ENCODE measurements around the gene NLGN3. TPM values are rescaled to one million over a fixed set of nuclear protein-coding genes. Genes with fewer than 3 reads are reported as not detected.

NLGN3 gene
- total RNA-seq, result under 1 TPM; 0.52 to 0.97 (median 0.60) TPM

- no peak within 1 kb of the TSS for H3K27ac ChIP-seq
- peaks cover 10% of the 10 kb centered on the region for H3K4me1 ChIP-seq
- no peaks in the 10 kb centered on the region for H3K9me3 ChIP-seq
- H3K36me3 ChIP-seq, result peaks cover 31% of the 10 kb centered on the region
- no peaks in the 10 kb centered on the region for H3K27me3 ChIP-seq
- TF ChIP-seq CTCF (IDR thresholded peaks at IDR 0.05) (no peak), POLR2AphosphoS5 (IDR thresholded peaks at IDR 0.05) (no peak), POLR2A (IDR thresholded peaks at IDR 0.05) (no peak), EP300 (IDR thresholded peaks at IDR 0.05) (no peak)
- DNase-seq (ENCODE audit: low spot score in 2 of 2), result no peak
- peak within 1 kb of the TSS; percentile 36 for H3K4me3 ChIP-seq
- WGBS, result 46% methylated on average over 16 of the region's 28 CpGs
These were observed at the start of gene NLGN3 for GRCh38 chrX:71144651-71145050. Gene NLGN3, plus strand, starts transcription at chrX:71144841. Its CDS starts 2,909 bp downstream, at chrX:71147750.

- Histone ChIP-seq H3K4me3 (peak overlapping the region; percentile 60), H3K27ac (no peak overlapping the region), H3K36me3 (no peaks in the 10 kb centered on the region), H3K4me1 (peaks cover 20% of the 10 kb centered on the region), H3K9me3 (no peaks in the 10 kb centered on the region), H3K27me3 (no peaks in the 10 kb centered on the region)
- 31% methylated on average over 6 of the region's 6 CpGs for WGBS
- TF ChIP-seq POLR2A (IDR thresholded peaks at IDR 0.05) (no peak), CTCF (IDR thresholded peaks at IDR 0.05) (no peak), POLR2AphosphoS5 (IDR thresholded peaks at IDR 0.05) (no peak), EP300 (IDR thresholded peaks at IDR 0.05) (no peak)
- no peak for DNase-seq (ENCODE audit: low spot score in 2 of 2)
These were observed 49.6 kb upstream of the NLGN3 start for GRCh38 chrX:71095033-71095432.

GRCh38 chrX:71095555-71095980, 49.1 kb upstream of the NLGN3 start, which contains the start of gene FOXO4:
Gene FOXO4, plus strand, starts transcription at chrX:71095851. Its CDS starts 678 bp downstream, at chrX:71096529.
- peaks cover 20% of the 10 kb centered on the region for H3K4me1 ChIP-seq
- no peaks in the 10 kb centered on the region for H3K36me3 ChIP-seq
- 5% methylated on average over 29 of the region's 29 CpGs for WGBS
- H3K4me3 ChIP-seq, result peak within 1 kb of the TSS; percentile 60
- no peaks in the 10 kb centered on the region for H3K9me3 ChIP-seq
- H3K27ac ChIP-seq, result peak within 1 kb of the TSS; percentile 65
- peak; percentile 91 to 92 for DNase-seq (ENCODE audit: low spot score in 2 of 2)
- no peak for TF ChIP-seq EP300 (IDR thresholded peaks at IDR 0.05)
- no peak for TF ChIP-seq POLR2A (IDR thresholded peaks at IDR 0.05)
- no peak for TF ChIP-seq POLR2AphosphoS5 (IDR thresholded peaks at IDR 0.05)
- TF ChIP-seq CTCF (IDR thresholded peaks at IDR 0.05), result no peak
- H3K27me3 ChIP-seq, result no peaks in the 10 kb centered on the region

GRCh38 chrX:71095981-71096759, 48.5 kb upstream of the NLGN3 start:
- H3K36me3 ChIP-seq, result no peaks in the 10 kb centered on the region
- WGBS, result 19% methylated on average over 38 of the region's 46 CpGs
- H3K4me1 ChIP-seq, result peaks cover 20% of the 10 kb centered on the region
- H3K9me3 ChIP-seq, result no peaks in the 10 kb centered on the region
- H3K4me3 ChIP-seq, result peak overlapping the region; percentile 60
- TF ChIP-seq POLR2A (IDR thresholded peaks at IDR 0.05) (no peak), EP300 (IDR thresholded peaks at IDR 0.05) (no peak)
- H3K27me3 ChIP-seq, result no peaks in the 10 kb centered on the region
- H3K27ac ChIP-seq, result peak overlapping the region; percentile 65
- no peak for DNase-seq (ENCODE audit: low spot score in 2 of 2)

GRCh38 chrX:71096760-71097032, 47.9 kb upstream of the NLGN3 start:
- Histone ChIP-seq H3K27me3 (no peaks in the 10 kb centered on the region), H3K27ac (no peak overlapping the region)

More at GRCh38 chrX:71096760-71097032, 47.9 kb upstream of the NLGN3 start:
- H3K4me1 ChIP-seq, result peaks cover 20% of the 10 kb centered on the region
- 30% methylated on average over 8 of the region's 9 CpGs for WGBS
- H3K4me3 ChIP-seq, result peak overlapping the region; percentile 60
- no peaks in the 10 kb centered on the region for H3K36me3 ChIP-seq
- DNase-seq (ENCODE audit: low spot score in 2 of 2), result no peak
- TF ChIP-seq POLR2A (IDR thresholded peaks at IDR 0.05), result no peak
- TF ChIP-seq POLR2AphosphoS5 (IDR thresholded peaks at IDR 0.05), result no peak
- TF ChIP-seq EP300 (IDR thresholded peaks at IDR 0.05), result no peak
- no peak for TF ChIP-seq CTCF (IDR thresholded peaks at IDR 0.05)
- no peaks in the 10 kb centered on the region for H3K9me3 ChIP-seq
